PC-3 (cell line): ENCODE measurements around the gene GNG14.

Experiments used
- EZH2 ChIP-seq: fragments of 300-600 bp; sonication (generic); IDR thresholded peaks from one replicate; pipeline ENCODE4 v1.6.1; 2017; ENCODE audit warnings: antibody characterized with exemption, mild to moderate bottlenecking, low read length; ENCODE audit not compliant: unreplicated experiment
- EZH2phosphoT487 ChIP-seq: fragments of 300-600 bp; sonication (generic); IDR thresholded peaks from 2 replicates; pipeline ENCODE4 v1.6.1; 2018; ENCODE audit warnings: mild to moderate bottlenecking, antibody characterized with exemption, low read length, borderline replicate concordance
- TF ChIP-seq, protein P1 (sequence below): fragments of 300-600 bp; sonication (generic); conservative IDR thresholded peaks from 2 replicates; pipeline ENCODE4 v1.5.1; 2017; ENCODE audit warnings: antibody characterized with exemption, low read depth, mild to moderate bottlenecking, low read length

DNA sequence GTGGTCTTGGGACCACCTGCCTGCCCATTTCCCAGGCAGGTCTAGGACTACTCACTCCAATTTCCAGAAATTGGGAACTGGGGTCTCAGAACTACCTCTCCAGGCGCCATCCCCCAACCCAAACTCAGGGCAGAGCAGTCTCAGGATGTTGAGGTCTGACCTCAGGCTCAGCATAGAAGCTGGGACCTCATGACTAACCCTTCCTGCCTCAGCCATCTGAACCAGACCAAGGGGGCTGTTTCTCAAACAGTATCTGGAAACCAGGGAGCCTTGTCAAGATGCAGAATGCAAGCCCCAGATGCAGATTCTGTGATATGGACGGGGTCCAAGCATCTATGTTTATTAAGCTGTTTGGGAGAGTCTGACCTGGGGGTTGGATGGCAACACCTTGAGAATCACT is 7.3 kb downstream of the GNG14 start:
- TF ChIP-seq EZH2 = no peak
- TF ChIP-seq, protein P1, sequence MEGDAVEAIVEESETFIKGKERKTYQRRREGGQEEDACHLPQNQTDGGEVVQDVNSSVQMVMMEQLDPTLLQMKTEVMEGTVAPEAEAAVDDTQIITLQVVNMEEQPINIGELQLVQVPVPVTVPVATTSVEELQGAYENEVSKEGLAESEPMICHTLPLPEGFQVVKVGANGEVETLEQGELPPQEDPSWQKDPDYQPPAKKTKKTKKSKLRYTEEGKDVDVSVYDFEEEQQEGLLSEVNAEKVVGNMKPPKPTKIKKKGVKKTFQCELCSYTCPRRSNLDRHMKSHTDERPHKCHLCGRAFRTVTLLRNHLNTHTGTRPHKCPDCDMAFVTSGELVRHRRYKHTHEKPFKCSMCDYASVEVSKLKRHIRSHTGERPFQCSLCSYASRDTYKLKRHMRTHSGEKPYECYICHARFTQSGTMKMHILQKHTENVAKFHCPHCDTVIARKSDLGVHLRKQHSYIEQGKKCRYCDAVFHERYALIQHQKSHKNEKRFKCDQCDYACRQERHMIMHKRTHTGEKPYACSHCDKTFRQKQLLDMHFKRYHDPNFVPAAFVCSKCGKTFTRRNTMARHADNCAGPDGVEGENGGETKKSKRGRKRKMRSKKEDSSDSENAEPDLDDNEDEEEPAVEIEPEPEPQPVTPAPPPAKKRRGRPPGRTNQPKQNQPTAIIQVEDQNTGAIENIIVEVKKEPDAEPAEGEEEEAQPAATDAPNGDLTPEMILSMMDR = no peak
- no peak for TF ChIP-seq EZH2phosphoT487
